Peyer's patch (tissue), 4 donors: ENCODE data around the gene NACC2.

Source experiments
- POLR2A ChIP-seq, 2 donors: fragments of 450-650 bp; IDR thresholded peaks; one replicate each; pipeline ENCODE4 v1.5.1; 2017; ENCODE audit warnings: antibody characterized with exemption in 2 of 2, mild to moderate bottlenecking in 2 of 2, moderate library complexity in 2 of 2
- TF ChIP-seq, protein P1 (sequence below), 6 experiments: fragments of 450-650 bp in 4 of 6; fragments of 200-600 bp in 2 of 6; sonication (generic) in 1 of 6; IDR thresholded peaks; one replicate each; pipeline ENCODE4 v1.5.1; 2017 to 2019; ENCODE audit warnings: antibody characterized with exemption in 6 of 6, mild to moderate bottlenecking in 3 of 6, moderate library complexity in 1 of 6

DNA sequence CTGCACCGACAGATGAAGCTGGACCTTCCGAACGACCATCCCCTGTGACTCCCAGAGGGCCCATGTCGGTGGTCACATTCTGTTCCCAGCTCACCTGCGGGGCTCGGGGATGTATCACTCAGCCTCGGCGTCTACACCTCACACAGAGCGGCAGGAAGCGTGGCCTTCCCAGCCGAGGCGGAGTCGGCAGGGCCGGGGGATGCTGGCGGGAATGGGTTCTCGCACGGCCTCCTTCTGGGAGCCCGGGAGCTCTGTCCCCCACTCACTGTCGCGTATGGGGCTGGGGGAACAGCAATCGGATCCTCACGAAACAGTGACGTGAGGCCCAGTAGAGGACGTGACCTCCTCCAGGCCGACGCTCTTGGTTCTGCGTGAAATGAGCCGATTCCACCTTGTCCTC lies 20.4 kb downstream of the NACC2 start:
- TF ChIP-seq, protein P1, sequence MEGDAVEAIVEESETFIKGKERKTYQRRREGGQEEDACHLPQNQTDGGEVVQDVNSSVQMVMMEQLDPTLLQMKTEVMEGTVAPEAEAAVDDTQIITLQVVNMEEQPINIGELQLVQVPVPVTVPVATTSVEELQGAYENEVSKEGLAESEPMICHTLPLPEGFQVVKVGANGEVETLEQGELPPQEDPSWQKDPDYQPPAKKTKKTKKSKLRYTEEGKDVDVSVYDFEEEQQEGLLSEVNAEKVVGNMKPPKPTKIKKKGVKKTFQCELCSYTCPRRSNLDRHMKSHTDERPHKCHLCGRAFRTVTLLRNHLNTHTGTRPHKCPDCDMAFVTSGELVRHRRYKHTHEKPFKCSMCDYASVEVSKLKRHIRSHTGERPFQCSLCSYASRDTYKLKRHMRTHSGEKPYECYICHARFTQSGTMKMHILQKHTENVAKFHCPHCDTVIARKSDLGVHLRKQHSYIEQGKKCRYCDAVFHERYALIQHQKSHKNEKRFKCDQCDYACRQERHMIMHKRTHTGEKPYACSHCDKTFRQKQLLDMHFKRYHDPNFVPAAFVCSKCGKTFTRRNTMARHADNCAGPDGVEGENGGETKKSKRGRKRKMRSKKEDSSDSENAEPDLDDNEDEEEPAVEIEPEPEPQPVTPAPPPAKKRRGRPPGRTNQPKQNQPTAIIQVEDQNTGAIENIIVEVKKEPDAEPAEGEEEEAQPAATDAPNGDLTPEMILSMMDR (IDR thresholded peaks at IDR 0.05), result no peak
- TF ChIP-seq POLR2A (IDR thresholded peaks at IDR 0.05), result no peak
